Measurements from ENCODE around the gene MAML2. TPM values are rescaled to one million over a fixed set of nuclear protein-coding genes. Genes with fewer than 3 reads are reported as not detected.
A peak's percentile ranks its signal among the peaks of the same experiment; 100 is the strongest.

The MAML2 gene
- total and polyA plus RNA-seq, 9 of the 15 experiments (the other 6 are each of a cell fraction or from before 2014, with no cell fraction given), result 0.79 to 6.8 (median 4.8) TPM

- Histone ChIP-seq H3K4me3 (no peak overlapping the region), H3K4me2 (ENCODE audit: insufficient read depth, low read length) (no peak overlapping the region), H3K9ac (ENCODE audit: insufficient read depth in 1 of 2, low read depth in 2 of 2, low read length in 2 of 2) (no peak overlapping the region), H2AFZ (ENCODE audit: low read depth, low read length) (no peak overlapping the region), H3K27ac (ENCODE audit: extremely low read depth, low read depth, low read length) (no peak overlapping the region), H3K4me1 (replicated peaks in 1 of 2; ENCODE audit: control insufficient read depth in 2 of 2, insufficient read depth in 2 of 2, low read length in 2 of 2) (no peaks in the 10 kb centered on the region; a peak in 1 of 5 replicates), H3K9me3 (replicated peaks; ENCODE audit: control insufficient read depth, insufficient read depth, low read depth, low read length) (no peaks in the 10 kb centered on the region), H3K36me3 (ENCODE audit: control insufficient read depth, insufficient read depth, low read length) (no peaks in the 10 kb centered on the region), H4K20me1 (replicated peaks; ENCODE audit: control insufficient read depth, insufficient read depth, low read length) (no peaks in the 10 kb centered on the region), H3K9me1 (ENCODE audit: control insufficient read depth, insufficient read depth, low read length) (no peaks in the 10 kb centered on the region), H3K79me2 (ENCODE audit: control insufficient read depth, insufficient read depth, low read length) (no peaks in the 10 kb centered on the region), H3K27me3 (ENCODE audit: control insufficient read depth in 2 of 2, insufficient read depth in 2 of 2, low read length in 2 of 2) (no peaks in the 10 kb centered on the region)
- ChIA-PET CTCF (ENCODE audit: low intra/inter-chr PET ratio) (interaction anchor here (1.7 to 3.2 kb wide), 2 partner anchors 99 to 287 kb away, joined by 7 to 41 read pairs; partner anchors contain the start of gene MAML2), POLR2A (interaction anchor here (0.7 to 1.4 kb wide), 3 partner anchors 11 to 17 kb away, joined by 4 read pairs; no protein-coding TSS in a partner anchor)
- ATAC-seq, result 0 out of 3 replicates have a peak, but pooled peaks have one; percentile 26
- DNase-seq (ENCODE audit: extremely low read depth in 1 of 4, low spot score in 3 of 4), result peak in 1 of 4 experiments; percentile 24
- FAIRE-seq, result no peak
- no TSS peak for BruUV-seq (replicated peaks)
- WGBS (ENCODE audit: insufficient coverage, low coverage, missing lambda C conversion rate), result 40% methylated on average over 3 of the region's 3 CpGs
- intact Hi-C loops (cut with micrococcal nuclease) (loop anchor here (1.0 to 5.0 kb wide), 6 partner anchors 100 to 370 kb away; partner anchors contain the start of gene MAML2), in situ Hi-C loops (cut with MboI) (no loop called here)
- no peak for TF ChIP-seq ZNF766 (CRISPR knock-in tag; conservative IDR thresholded peaks at IDR 0.05)
- no peak for TF ChIP-seq SLC30A9 (CRISPR knock-in tag; IDR thresholded peaks at IDR 0.05)
- TF ChIP-seq ZNF408 (CRISPR knock-in tag; IDR thresholded peaks at IDR 0.05; ENCODE audit: low read depth), result no peak
- TF ChIP-seq ESRRB (CRISPR knock-in tag; IDR thresholded peaks at IDR 0.05; ENCODE audit: borderline replicate concordance), result no peak
- no peak for TF ChIP-seq ZNF134 (CRISPR knock-in tag; conservative IDR thresholded peaks at IDR 0.05)
- no peak for TF ChIP-seq SMARCE1 (IDR thresholded peaks at IDR 0.05)
- TF ChIP-seq POLR2AphosphoS5 (IDR thresholded peaks at IDR 0.05; ENCODE audit: control insufficient read depth, insufficient read depth, low read depth, low read length), result no peak
- no peak for TF ChIP-seq BCL6 (CRISPR knock-in tag; IDR thresholded peaks at IDR 0.05)
- no peak for TF ChIP-seq ZNF354B (CRISPR knock-in tag; IDR thresholded peaks at IDR 0.05)
- TF ChIP-seq ZNF512 (tag; IDR thresholded peaks at IDR 0.05), result no peak
- no peak for TF ChIP-seq DNMT1 (IDR thresholded peaks at IDR 0.05)
- TF ChIP-seq JUND (IDR thresholded peaks at IDR 0.05; ENCODE audit: borderline replicate concordance, low read depth, low read length), result peak; percentile 58; the same call in 1 of the 2 replicates
- no peak for TF ChIP-seq JUND (tag; IDR thresholded peaks at IDR 0.05; ENCODE audit: borderline replicate concordance, low read depth, low read length)
- 0 out of 2 replicates have a peak, but pooled peaks have one; percentile 38 for TF ChIP-seq FOSL1 (tag; conservative IDR thresholded peaks at IDR 0.05)
- TF ChIP-seq ATF3 (IDR thresholded peaks at IDR 0.05), result no peak
- no peak for TF ChIP-seq ATF3 (CRISPR knock-in tag; conservative IDR thresholded peaks at IDR 0.05)
- no peak for TF ChIP-seq ARID3A (IDR thresholded peaks at IDR 0.05; ENCODE audit: borderline replicate concordance, low read depth, low read length)
- TF ChIP-seq ZNF316 (IDR thresholded peaks at IDR 0.05), result peak; percentile 33; the same call in 1 of the 2 replicates
- no peak for TF ChIP-seq ZNF12 (CRISPR knock-in tag; IDR thresholded peaks at IDR 0.05)
These were observed 287.1 kb downstream of the MAML2 start for GRCh38 chr11:96055706-96056387.

Data from K562 (cell line).